K562 (cell line): ENCODE results near the gene NEK4. TPM values are rescaled to one million over a fixed set of nuclear protein-coding genes. Genes with fewer than 3 reads are reported as not detected.

Source experiments
- ATAC-seq: fragments of 200-7000 bp; cut with Tn5 transposase; 3 replicates; pipeline ENCODE4 v1.9.1; 2020; ENCODE audit warnings: moderate library complexity
- BruUV-seq: library from RNA; stranded (reverse); fragments of 400-500 nt; replicated peaks from 2 replicates; lab custom pipeline; 2021; lab: Mats Ljungman, UMichigan
- CTCF ChIA-PET: fragments of 300-600 bp; formaldehyde crosslinking; extraction: SDS; loops from one replicate; lab custom pipeline; 2021; ENCODE audit warnings: low intra/inter-chr PET ratio; lab: Yijun Ruan, JAX
- POLR2A ChIA-PET: fragments of 300-600, 350-650 bp; sonication (Branson Sonifier 250); formaldehyde crosslinking; extraction: SDS; loops from one replicate; lab custom pipeline; 2021; ENCODE audit warnings: antibody characterized with exemption, inconsistent platforms; lab: Yijun Ruan, JAX
- DNase-seq, 4 experiments: peaks; one replicate each; pipeline versions ENCODE4 v3.0.0 to v3.0.0-alpha.2; 2011 to 2018; ENCODE audit warnings: low spot score in 3 of 4, mixed read lengths in 3 of 4; ENCODE audit errors: extremely low read depth in 1 of 4
- FAIRE-seq: peaks from 2 replicates; lab custom pipeline; 2011; peaks lifted over from hg19 to GRCh38; lab: Jason Lieb, UNC
- H2AFZ ChIP-seq: 2 replicates; pipeline ENCODE4 v1.6.0; 2011; ENCODE audit warnings: low read depth, low read length, control low read depth, inconsistent platforms
- H3K27ac ChIP-seq: fragments of 200-600 bp; 3 replicates; pipeline ENCODE4 v1.8.0; 2011; ENCODE audit warnings: low read depth, mild to moderate bottlenecking, control low read depth, inconsistent platforms, low read length, moderate library complexity, mixed read lengths; ENCODE audit errors: extremely low read depth
- H3K27me3 ChIP-seq, 2 experiments: fragments of 300-600 bp in 1 of 2; 2 replicates in 1 of 2; 3 replicates in 1 of 2; pipeline versions ENCODE4 v1.6.0 to v1.8.0; 2011; ENCODE audit warnings: inconsistent platforms in 2 of 2, low read length in 2 of 2, mild to moderate bottlenecking in 1 of 2, mixed read lengths in 1 of 2, moderate library complexity in 1 of 2; ENCODE audit not compliant: control insufficient read depth in 2 of 2, insufficient read depth in 2 of 2
- H3K36me3 ChIP-seq: fragments of 300-600 bp; 3 replicates; pipeline ENCODE4 v1.8.0; 2011; ENCODE audit warnings: mild to moderate bottlenecking, low read length, inconsistent platforms; ENCODE audit not compliant: control insufficient read depth, insufficient read depth
- H3K4me1 ChIP-seq, 2 experiments: fragments of 200-600 bp in 1 of 2; replicated peaks in 1 of 2; 2 replicates in 1 of 2; 3 replicates in 1 of 2; pipeline versions ENCODE4 v1.5.1 to v1.8.0; 2011; ENCODE audit warnings: inconsistent platforms in 2 of 2, low read length in 2 of 2, mild to moderate bottlenecking in 1 of 2, mixed read lengths in 1 of 2, moderate library complexity in 1 of 2; ENCODE audit not compliant: control insufficient read depth in 2 of 2, insufficient read depth in 2 of 2
- H3K4me2 ChIP-seq: 2 replicates; pipeline ENCODE4 v1.6.1; 2011; ENCODE audit warnings: low read length, control low read depth, inconsistent platforms, mixed read lengths; ENCODE audit not compliant: insufficient read depth
- H3K4me3 ChIP-seq: fragments of 200-600 bp; sonication (generic), shearing (Covaris generic); 2 replicates; pipeline ENCODE4 v1.5.1; 2016; ENCODE audit warnings: control low read depth, inconsistent platforms
- H3K79me2 ChIP-seq: fragments of 200-600 bp; 3 replicates; pipeline ENCODE4 v1.8.0; 2011; ENCODE audit warnings: low read length, inconsistent platforms; ENCODE audit not compliant: control insufficient read depth, insufficient read depth
- H3K9ac ChIP-seq, 2 experiments: 2 replicates each; pipeline versions ENCODE4 v1.6.0 to v1.6.1; 2011; ENCODE audit warnings: low read depth in 2 of 2, low read length in 2 of 2, control low read depth in 1 of 2, inconsistent platforms in 1 of 2, mild to moderate bottlenecking in 1 of 2, mixed read lengths in 1 of 2; ENCODE audit not compliant: insufficient read depth in 1 of 2
- H3K9me1 ChIP-seq: one replicate; pipeline ENCODE4 v1.6.0; 2011; ENCODE audit warnings: inconsistent platforms, mild to moderate bottlenecking, low read length, moderate library complexity; ENCODE audit not compliant: control insufficient read depth, insufficient read depth
- H3K9me3 ChIP-seq: replicated peaks from 2 replicates; pipeline ENCODE4 v1.5.1; 2011; ENCODE audit warnings: low read depth, low read length, inconsistent platforms; ENCODE audit not compliant: control insufficient read depth, insufficient read depth
- H4K20me1 ChIP-seq: replicated peaks from 2 replicates; pipeline ENCODE4 v1.6.1; 2011; ENCODE audit warnings: low read length, inconsistent platforms, mixed read lengths; ENCODE audit not compliant: control insufficient read depth, insufficient read depth
- ATF1 ChIP-seq, 2 experiments: fragments of 450-650 bp in 1 of 2; IDR thresholded peaks; 2 replicates each; pipeline ENCODE4 v1.6.1; 2016; ENCODE audit warnings: missing compliant biosample characterization in 1 of 2, missing genetic modification characterization in 1 of 2
- EWSR1 ChIP-seq: fragments of 450-650 bp; IDR thresholded peaks from 2 replicates; pipeline ENCODE4 v1.6.1; 2018; ENCODE audit warnings: borderline replicate concordance, mild to moderate bottlenecking, low read depth, moderate library complexity; ENCODE audit not compliant: partially characterized antibody
- HLTF ChIP-seq: fragments of 450-650 bp; IDR thresholded peaks from 2 replicates; pipeline ENCODE4 v1.6.1; 2016
- IRF1 ChIP-seq: sonication (generic); formaldehyde crosslinking; IDR thresholded peaks from 2 replicates; pipeline ENCODE4 v1.8.0; 2022; ENCODE audit warnings: missing genetic modification reagents, mild to moderate bottlenecking, borderline replicate concordance
- NFATC3 ChIP-seq: fragments of 450-650 bp; IDR thresholded peaks from 2 replicates; pipeline ENCODE4 v1.6.1; 2017; ENCODE audit warnings: mild to moderate bottlenecking
- NFE2L1 ChIP-seq: fragments of 450-650 bp; IDR thresholded peaks from 2 replicates; pipeline ENCODE4 v1.6.1; 2016; ENCODE audit warnings: missing genetic modification characterization, low read depth, mild to moderate bottlenecking, missing compliant biosample characterization, moderate library complexity, borderline replicate concordance
- PHF20 ChIP-seq: fragments of 450-650 bp; IDR thresholded peaks from 2 replicates; pipeline ENCODE4 v1.6.1; 2018; ENCODE audit not compliant: partially characterized antibody
- POLR3G ChIP-seq: IDR thresholded peaks from 2 replicates; pipeline ENCODE4 v1.6.1; 2011; ENCODE audit not compliant: insufficient read length, insufficient replicate concordance; ENCODE audit errors: extremely low read depth
- SOX6 ChIP-seq: fragments of 450-650 bp; IDR thresholded peaks from 2 replicates; pipeline ENCODE4 v1.6.1; 2014; ENCODE audit warnings: mild to moderate bottlenecking
- WGBS: fragments of 100-300 bp; shearing (Covaris generic); methylation state at CpG from one replicate; pipeline ENCODE4 v1.1.6; 2016; ENCODE audit warnings: low coverage, mixed read lengths; ENCODE audit not compliant: insufficient coverage; ENCODE audit errors: missing lambda C conversion rate; 5-methylcytosine and 5-hydroxymethylcytosine counted together
- in situ Hi-C: fragments of 300-500 bp; cut with MboI; formaldehyde crosslinking; loops from 4 replicates; pipeline ENCODE4 v1.15.0; 2018; ENCODE audit warnings: inconsistent platforms, mixed read lengths
- intact Hi-C: fragments of 100-400 bp; cut with micrococcal nuclease; formaldehyde crosslinking; loops from 2 replicates; pipeline ENCODE4 v1.14.2; 2022
- polyA plus RNA-seq, 8 experiments: library from polyadenylated mRNA; depleted of rRNA in 4 of 8; stranded (reverse) in 5 of 8; unstranded in 3 of 8; fragments of >200 nt; fragmentation: Nextera tagmentation in 2 of 8; fragmentation: Illumina TruSeq in 1 of 8; extraction: Ambion mirVana in 2 of 8; extraction: Trizol in 1 of 8; gene quantifications; 2 replicates each; pipeline versions ENCODE4 v1.2.1 to v1.2.3, GENCODE V29; 2011 to 2014; ENCODE audit warnings: inconsistent platforms in 1 of 8, missing spikeins in 1 of 8
- total RNA-seq, 7 experiments: library from RNA; depleted of rRNA in 6 of 7; stranded (reverse); fragments of >200 nt in 6 of 7; fragmentation: Illumina TruSeq in 2 of 7; extraction: Trizol in 2 of 7; gene quantifications; 2 replicates each; pipeline versions ENCODE4 v1.2.1 to v1.2.3, GENCODE V29; 2011 to 2021; ENCODE audit warnings: low replicate concordance in 1 of 7
- TF ChIP-seq, protein P1 (sequence below): fragments of 450-650 bp; formaldehyde crosslinking; IDR thresholded peaks from 2 replicates; pipeline ENCODE4 v1.4.0; 2020; ENCODE audit warnings: mild to moderate bottlenecking, moderate library complexity
- TF ChIP-seq, protein P2 (sequence below): sonication (generic); formaldehyde crosslinking; IDR thresholded peaks from 2 replicates; pipeline ENCODE4 v1.8.1; 2023; ENCODE audit warnings: mild to moderate bottlenecking, missing genetic modification reagents
- TF ChIP-seq, protein P3 (sequence below): IDR thresholded peaks from 2 replicates; pipeline ENCODE4 v1.6.1; 2014; ENCODE audit warnings: antibody characterized with exemption

The NEK4 gene
- total and polyA plus RNA-seq, 9 of the 15 experiments (the other 6 are each of a cell fraction or from before 2014, with no cell fraction given), result 5.8 to 23.1 (median 16.6) TPM

GRCh38 chr3:52714335-52715302, 56.1 kb downstream of the NEK4 start:
- no peaks in the 10 kb centered on the region; a peak in 1 of 5 replicates for H3K4me1 ChIP-seq
- H3K27ac ChIP-seq, result no peak overlapping the region
- FAIRE-seq (no peak), ATAC-seq (no peak), DNase-seq (no peak)
- H3K9me3 ChIP-seq, result no peaks in the 10 kb centered on the region
- H3K4me2 ChIP-seq, result no peak overlapping the region
- POLR2A ChIA-PET, result interaction anchor here (0.6 kb wide), 1 partner anchor 291 kb away, joined by 3 read pairs; no protein-coding TSS in a partner anchor
- no peak overlapping the region for H3K4me3 ChIP-seq
- no TSS peak for BruUV-seq
- no peak overlapping the region for H3K9ac ChIP-seq
- H4K20me1 ChIP-seq, result no peaks in the 10 kb centered on the region
- intact Hi-C loops (no loop called here), in situ Hi-C loops (no loop called here)
- no peaks in the 10 kb centered on the region for H3K9me1 ChIP-seq
- no peaks in the 10 kb centered on the region for H3K79me2 ChIP-seq
- CTCF ChIA-PET, result no interaction called here
- peaks cover 3% of the 10 kb centered on the region; the same call in 1 of the 3 replicates for H3K36me3 ChIP-seq
- H2AFZ ChIP-seq, result no peak overlapping the region
- WGBS, result 88% methylated on average over 21 of the region's 39 CpGs
- no peaks in the 10 kb centered on the region for H3K27me3 ChIP-seq
- TF ChIP-seq NFE2L1 (tag), result no peak
- TF ChIP-seq, protein P1, sequence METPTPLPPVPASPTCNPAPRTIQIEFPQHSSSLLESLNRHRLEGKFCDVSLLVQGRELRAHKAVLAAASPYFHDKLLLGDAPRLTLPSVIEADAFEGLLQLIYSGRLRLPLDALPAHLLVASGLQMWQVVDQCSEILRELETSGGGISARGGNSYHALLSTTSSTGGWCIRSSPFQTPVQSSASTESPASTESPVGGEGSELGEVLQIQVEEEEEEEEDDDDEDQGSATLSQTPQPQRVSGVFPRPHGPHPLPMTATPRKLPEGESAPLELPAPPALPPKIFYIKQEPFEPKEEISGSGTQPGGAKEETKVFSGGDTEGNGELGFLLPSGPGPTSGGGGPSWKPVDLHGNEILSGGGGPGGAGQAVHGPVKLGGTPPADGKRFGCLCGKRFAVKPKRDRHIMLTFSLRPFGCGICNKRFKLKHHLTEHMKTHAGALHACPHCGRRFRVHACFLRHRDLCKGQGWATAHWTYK (CRISPR knock-in tag), result no peak
- TF ChIP-seq, protein P2, sequence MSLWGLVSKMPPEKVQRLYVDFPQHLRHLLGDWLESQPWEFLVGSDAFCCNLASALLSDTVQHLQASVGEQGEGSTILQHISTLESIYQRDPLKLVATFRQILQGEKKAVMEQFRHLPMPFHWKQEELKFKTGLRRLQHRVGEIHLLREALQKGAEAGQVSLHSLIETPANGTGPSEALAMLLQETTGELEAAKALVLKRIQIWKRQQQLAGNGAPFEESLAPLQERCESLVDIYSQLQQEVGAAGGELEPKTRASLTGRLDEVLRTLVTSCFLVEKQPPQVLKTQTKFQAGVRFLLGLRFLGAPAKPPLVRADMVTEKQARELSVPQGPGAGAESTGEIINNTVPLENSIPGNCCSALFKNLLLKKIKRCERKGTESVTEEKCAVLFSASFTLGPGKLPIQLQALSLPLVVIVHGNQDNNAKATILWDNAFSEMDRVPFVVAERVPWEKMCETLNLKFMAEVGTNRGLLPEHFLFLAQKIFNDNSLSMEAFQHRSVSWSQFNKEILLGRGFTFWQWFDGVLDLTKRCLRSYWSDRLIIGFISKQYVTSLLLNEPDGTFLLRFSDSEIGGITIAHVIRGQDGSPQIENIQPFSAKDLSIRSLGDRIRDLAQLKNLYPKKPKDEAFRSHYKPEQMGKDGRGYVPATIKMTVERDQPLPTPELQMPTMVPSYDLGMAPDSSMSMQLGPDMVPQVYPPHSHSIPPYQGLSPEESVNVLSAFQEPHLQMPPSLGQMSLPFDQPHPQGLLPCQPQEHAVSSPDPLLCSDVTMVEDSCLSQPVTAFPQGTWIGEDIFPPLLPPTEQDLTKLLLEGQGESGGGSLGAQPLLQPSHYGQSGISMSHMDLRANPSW, result no peak
- TF ChIP-seq IRF1 (CRISPR knock-in tag), result no peak
- no peak for TF ChIP-seq ATF1 (CRISPR knock-in tag; IDR thresholded peaks at IDR 0.05)
- no peak for TF ChIP-seq ATF1 (tag; IDR thresholded peaks at IDR 0.05)
- no peak for TF ChIP-seq EWSR1
- TF ChIP-seq HLTF, result no peak
- TF ChIP-seq NFATC3, result no peak
- TF ChIP-seq SOX6, result no peak
- TF ChIP-seq POLR3G, result no peak
- TF ChIP-seq PHF20, result no peak
- TF ChIP-seq, protein P3, sequence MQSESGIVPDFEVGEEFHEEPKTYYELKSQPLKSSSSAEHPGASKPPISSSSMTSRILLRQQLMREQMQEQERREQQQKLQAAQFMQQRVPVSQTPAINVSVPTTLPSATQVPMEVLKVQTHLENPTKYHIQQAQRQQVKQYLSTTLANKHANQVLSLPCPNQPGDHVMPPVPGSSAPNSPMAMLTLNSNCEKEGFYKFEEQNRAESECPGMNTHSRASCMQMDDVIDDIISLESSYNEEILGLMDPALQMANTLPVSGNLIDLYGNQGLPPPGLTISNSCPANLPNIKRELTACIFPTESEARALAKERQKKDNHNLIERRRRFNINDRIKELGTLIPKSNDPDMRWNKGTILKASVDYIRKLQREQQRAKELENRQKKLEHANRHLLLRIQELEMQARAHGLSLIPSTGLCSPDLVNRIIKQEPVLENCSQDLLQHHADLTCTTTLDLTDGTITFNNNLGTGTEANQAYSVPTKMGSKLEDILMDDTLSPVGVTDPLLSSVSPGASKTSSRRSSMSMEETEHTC, result no peak
